AG09309 (cell line): Measurements from ENCODE around the gene ALDH4A1.
A peak's percentile ranks its signal among the peaks of the same experiment; 100 is the strongest.

Source experiments
- DNase-seq: peaks from one replicate; pipeline ENCODE4 v3.0.0-alpha.2; 2010; ENCODE audit warnings: low read depth
- H3K4me3 ChIP-seq: 2 replicates; pipeline ENCODE4 v1.5.1; 2011; ENCODE audit warnings: mild to moderate bottlenecking, low read depth, low read length, moderate library complexity; ENCODE audit not compliant: control insufficient read depth
- CTCF ChIP-seq: IDR thresholded peaks from 2 replicates; pipeline ENCODE4 v1.5.1; 2011; ENCODE audit warnings: mild to moderate bottlenecking, low read depth, low read length, inconsistent platforms; ENCODE audit not compliant: insufficient read depth, control insufficient read depth; ENCODE audit errors: missing control alignments

Gene ALDH4A1

DNA sequence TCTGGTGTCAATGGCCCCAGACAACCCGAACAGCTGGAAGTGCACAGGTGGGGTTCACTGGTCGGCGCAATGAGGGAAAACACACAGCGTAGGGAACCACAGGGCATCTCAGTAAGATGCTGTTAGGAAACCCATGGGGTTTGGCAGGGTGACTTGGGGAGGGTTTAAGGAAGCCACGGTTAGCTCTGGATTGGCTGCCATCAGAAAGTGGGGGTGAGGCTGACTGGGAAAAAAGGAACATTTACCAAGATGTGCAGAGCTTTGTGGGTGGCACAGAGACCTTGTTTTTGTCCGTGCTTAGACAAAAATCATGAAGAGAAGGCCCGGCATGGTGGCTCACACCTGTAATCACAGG is 11.0 kb downstream of the ALDH4A1 start:
- no peak for TF ChIP-seq CTCF
- H3K4me3 ChIP-seq, result no peak overlapping the region
- no peak for DNase-seq

DNA sequence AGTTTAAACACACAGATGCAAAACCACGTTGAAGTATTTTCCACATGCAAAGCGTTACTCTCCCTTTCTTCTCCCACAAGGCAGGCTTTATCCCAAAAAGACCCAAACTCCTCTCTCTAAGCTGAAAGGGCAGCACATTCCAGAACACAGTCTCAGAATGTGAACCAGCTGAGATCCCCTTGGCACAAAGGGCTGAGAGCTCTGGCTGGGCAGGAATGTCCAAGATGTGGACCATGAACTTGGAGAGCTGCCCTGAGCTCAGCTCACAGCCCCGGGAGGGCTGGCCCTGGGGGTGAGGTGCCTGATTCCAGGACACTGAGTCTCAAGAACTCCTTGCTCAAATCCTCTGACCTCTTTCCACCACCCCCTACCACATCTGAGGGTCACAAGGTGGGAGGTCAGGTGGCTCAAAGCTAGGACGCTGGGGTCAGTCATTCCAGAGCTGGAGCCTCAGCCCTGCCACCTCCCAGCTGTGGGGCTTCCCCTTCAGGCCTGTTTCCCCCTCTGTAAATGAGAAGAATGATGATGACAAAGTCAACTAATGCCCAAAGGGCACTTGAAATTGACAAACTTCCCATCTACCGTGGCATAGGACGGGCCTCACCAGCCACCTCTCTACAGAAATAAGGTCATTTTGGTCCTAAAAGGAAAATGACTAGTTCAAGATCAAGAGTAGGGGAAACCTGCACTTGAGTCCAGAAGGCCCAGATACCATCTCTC is 11.5 kb downstream of the ALDH4A1 start:
- no peak for TF ChIP-seq CTCF
- H3K4me3 ChIP-seq, result no peak overlapping the region
- DNase-seq, result no peak

GRCh38 chr1:18886003-18886335 is 16.4 kb downstream of the ALDH4A1 start:
- DNase-seq, result peak; percentile 17
- TF ChIP-seq CTCF, result no peak
- H3K4me3 ChIP-seq, result no peak overlapping the region

- no peak for TF ChIP-seq CTCF
Measured at GRCh38 chr1:18885311-18886002, 16.9 kb downstream of the ALDH4A1 start.

GRCh38 chr1:18884727-18885126 is 17.6 kb downstream of the ALDH4A1 start:
- DNase-seq, result no peak
- no peak for TF ChIP-seq CTCF
- H3K4me3 ChIP-seq, result no peak overlapping the region

More at GRCh38 chr1:18885311-18886002, 16.9 kb downstream of the ALDH4A1 start:
- no peak overlapping the region for H3K4me3 ChIP-seq
- DNase-seq, result no peak

- no peak for TF ChIP-seq CTCF
- H3K4me3 ChIP-seq, result no peak overlapping the region
- no peak for DNase-seq
Measured at GRCh38 chr1:18884419-18884717, 18.0 kb downstream of the ALDH4A1 start.
